Fibroblast of upper back skin (primary cell): ENCODE measurements around the gene PNLDC1.

Experiments
- DNase-seq: peaks from one replicate; pipeline ENCODE4 v3.0.0-alpha.2; 2013

PNLDC1 gene

DNA sequence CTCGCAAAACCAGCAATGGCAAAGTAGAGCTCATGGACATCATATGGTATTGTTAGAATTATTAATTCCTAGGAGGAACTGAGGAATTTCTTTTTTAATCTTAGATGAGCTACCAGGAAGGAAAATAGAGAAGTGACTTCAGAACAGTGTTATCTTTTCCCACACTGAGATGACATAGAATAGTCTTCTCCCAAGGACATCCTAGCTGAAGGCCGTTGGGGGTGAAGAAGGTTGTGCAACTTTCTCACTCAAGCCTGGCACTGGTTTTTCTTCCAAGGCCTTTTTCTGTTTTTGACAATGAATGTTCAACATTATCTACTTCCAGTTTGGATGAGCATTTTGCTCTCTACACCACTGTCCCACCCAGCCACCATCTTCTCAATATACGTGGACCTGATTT is 54.9 kb downstream of the PNLDC1 start:
- DNase-seq: no peak

DNA sequence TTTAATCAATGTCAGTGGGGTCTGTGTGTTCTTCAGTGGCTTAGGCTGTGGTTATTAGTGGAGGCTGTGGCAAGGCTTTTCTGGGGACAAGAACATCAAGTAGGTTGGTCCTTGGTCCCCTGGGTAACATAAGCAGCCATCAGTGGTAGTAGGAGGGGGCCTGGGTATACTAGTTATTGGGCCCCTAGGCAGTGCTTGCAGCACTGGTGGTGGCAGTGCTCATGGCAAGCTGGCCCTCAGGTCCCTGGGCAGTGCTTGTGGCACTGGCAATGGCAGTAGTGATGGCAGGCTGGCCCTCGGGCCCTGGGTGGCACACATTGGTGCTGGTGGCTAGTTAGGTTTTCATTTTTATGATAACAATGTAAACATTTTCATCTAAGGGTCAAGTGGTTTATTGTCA is 58.2 kb downstream of the PNLDC1 start:
- no peak for DNase-seq

DNA sequence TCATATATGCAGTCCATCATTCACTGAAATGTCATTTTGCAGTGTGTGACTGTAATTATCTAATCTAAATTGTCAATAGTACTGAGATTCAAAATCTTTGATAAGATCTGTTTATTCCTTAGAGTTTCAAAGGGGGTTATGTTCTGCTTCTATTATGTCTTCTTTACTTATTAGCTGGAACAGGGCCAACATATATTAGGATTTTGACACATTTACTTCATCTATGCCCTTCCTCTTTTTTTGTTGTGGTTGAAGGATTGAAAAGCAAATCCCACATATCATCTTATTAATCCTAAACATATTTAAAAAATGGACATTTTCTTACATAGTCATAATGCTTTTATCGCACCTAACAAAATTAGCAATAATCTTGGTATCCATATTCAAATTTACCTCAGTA is 60.4 kb downstream of the PNLDC1 start:
- DNase-seq: no peak

DNA sequence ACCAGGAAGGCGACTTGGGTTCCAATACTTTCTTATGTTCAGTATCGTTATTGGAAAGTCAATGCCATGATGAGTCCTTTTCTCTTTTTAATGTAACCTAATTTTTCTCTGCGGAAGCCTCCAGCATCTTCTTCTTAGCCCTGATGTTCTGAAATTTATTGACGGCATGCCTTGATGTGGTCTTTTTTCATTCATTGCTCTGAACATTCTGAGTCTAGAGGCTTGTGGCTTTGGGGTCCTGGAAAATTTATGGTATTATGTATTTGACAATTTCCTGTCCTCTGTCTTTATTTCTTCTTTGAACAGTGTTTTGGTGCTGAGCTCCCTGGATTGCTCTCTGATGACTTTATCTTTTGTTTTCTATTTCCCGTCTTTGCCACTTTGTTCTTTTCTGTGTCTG is 62.0 kb downstream of the PNLDC1 start:
- no peak for DNase-seq

DNA sequence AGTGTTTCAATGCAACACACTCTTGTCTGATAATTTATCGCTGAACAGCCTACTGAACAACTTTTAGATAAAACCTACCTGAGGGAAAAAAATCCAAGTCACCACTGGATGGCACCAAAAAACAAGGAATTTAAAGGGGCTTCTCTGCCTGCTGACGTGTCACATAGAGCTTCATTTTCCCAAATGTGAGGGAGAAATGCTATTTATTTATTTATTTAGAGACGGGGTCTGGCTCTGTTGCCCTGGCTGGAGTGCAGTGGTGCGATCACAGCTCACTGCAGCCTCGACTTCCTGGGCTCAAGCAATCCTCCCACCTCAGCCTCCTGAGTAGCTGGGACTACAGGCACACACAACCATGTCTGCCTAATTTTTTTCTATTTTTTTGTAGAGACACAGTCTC is 63.3 kb downstream of the PNLDC1 start:
- peak; percentile 75 for DNase-seq

DNA sequence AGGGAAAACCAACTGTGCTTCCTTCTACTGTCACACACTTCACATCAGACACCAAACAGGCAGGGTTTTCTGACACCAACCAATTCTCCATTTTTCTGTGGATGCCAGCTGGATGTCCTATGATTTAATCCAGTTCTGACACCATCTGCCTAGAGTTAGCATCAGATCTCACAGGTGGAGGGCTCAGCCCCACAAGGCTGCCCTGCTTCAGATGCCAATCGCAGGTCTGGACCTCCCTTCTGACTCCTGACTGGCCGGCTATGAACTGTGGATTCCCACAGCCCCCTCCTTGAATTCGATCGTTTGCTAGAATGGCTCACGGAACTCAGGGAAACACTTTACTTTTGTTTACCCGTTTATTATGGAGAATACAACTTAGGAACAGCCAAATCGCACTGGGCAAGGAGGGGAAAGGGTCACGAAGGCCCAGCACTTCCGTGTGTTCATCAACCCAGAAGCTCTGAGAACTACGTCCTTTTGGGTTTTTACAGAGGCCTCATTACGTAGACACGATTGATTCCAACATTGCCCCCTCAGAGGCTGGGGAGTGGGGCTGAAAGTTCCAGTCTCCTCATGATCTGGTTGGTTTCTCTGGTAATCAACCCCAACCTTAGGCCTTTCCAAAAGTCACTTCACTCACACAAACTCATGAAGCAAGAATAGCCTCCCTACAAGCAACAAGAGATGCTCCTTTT is 65.3 kb downstream of the PNLDC1 start:
- no peak for DNase-seq

DNA sequence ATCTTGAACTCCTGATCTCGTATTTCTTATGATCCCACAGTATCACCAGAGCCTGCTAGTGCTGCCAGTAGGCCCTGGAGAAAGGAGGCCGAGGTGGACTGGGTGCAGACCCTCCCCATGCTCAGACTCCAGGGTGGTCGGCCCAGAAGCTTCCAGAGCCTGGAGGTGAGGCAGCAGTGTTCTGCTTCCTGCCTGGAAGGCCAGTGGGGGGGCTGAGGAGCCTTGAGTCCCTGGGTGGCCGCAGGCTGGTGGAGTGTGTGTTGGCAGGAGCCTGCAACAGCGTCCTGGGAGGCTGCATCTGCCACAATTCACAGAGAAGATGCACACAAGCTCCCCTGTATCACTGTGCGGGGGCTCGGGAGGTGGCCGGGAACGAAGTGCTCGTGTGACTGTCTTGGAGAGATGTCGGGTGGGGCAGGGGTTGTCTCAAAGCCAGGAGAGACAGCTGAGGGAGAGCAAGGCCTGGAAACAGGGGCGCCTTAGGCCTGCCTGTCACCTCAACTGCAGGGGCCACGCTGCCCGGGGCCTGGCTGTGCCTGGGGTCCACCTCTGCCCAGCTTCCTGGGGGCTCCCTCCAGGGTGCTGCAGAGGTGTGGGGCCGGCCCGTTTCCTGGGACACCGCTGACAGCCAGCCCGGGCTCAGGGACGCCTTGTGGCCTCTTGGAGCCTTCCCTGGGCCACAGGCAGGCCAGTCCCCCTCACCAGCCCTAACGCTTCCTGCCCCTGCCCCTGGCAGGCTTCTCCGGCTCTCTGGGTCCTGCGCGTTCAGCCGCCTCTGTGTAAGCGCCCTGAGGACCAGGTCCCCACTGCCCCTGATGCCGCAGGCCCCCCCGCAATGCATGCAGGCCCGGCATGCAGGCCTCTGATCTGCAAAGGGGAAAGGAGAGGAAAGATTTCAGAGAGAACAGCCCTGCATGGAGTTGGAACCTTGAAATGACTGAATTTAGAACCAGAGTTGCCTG is 66.5 kb downstream of the PNLDC1 start:
- no peak for DNase-seq
